Upper lobe of left lung (tissue), 4 donors: ENCODE measurements around the gene FRYL.

Source experiments
- CTCF ChIP-seq, 6 experiments: fragments of 450-650 bp in 4 of 6; fragments of 200-600 bp in 2 of 6; sonication (generic) in 2 of 6; IDR thresholded peaks; one replicate each; pipeline ENCODE4 v1.5.1; 2016 to 2019; ENCODE audit warnings: antibody characterized with exemption in 6 of 6
- POLR2A ChIP-seq, 4 donors: fragments of 450-650 bp; IDR thresholded peaks; one replicate each; pipeline ENCODE4 v1.5.1; 2016 to 2017; ENCODE audit warnings: antibody characterized with exemption in 4 of 4, mild to moderate bottlenecking in 2 of 4

- no peak for TF ChIP-seq POLR2A (IDR thresholded peaks at IDR 0.05)
- TF ChIP-seq CTCF (IDR thresholded peaks at IDR 0.05) = no peak
Observed at GRCh38 chr4:48718818-48719465, 61.1 kb downstream of the FRYL start.
